Tibial nerve (tissue), 3 donors: Measurements from ENCODE around the gene SEMA6B.

Experiments
- CTCF ChIP-seq, 5 experiments: fragments of 200-600 bp in 3 of 5; fragments of 450-650 bp in 2 of 5; sonication (generic) in 3 of 5; IDR thresholded peaks; one replicate each; pipeline ENCODE4 v1.5.1; 2016 to 2019; ENCODE audit warnings: antibody characterized with exemption in 5 of 5, mild to moderate bottlenecking in 3 of 5, moderate library complexity in 2 of 5
- POLR2A ChIP-seq, 2 donors: fragments of 450-650 bp; IDR thresholded peaks; one replicate each; pipeline ENCODE4 v1.6.1; 2017; ENCODE audit warnings: antibody characterized with exemption in 2 of 2, mild to moderate bottlenecking in 2 of 2, moderate library complexity in 2 of 2

DNA sequence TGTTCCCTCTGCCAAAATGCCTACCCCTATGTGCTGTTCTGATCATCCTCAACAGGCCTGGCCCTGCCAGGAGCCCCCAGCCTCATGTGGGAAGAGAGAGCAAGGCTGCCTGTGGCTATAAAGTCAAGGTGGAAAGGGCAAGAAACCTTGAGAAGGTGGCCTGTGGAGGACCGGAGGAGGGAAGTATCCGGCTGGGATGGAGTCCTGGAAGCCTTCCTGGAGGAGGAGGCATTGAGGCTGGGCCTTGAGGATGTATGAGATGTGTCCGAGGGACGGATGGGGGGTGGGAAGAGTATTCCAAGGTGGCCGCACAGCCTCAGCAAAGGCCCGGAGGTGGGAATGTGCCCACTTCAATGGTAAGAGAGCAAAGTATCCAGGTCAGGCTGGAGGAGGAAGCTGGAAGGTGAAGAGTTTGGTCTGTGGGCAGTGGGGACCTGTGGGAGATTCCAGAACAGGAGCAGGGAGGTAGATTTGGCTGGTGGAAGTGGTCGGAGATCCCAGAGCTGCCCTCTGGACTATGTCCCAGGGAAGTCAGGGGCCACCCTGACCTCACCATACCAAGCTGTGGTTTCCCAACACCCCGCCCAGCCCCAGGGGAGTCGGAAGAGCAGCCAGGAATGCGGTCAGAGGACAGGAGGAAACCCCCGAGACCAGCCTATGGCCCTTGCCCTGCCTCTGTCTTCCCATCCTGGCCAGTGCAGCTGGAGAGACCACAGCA is 38.2 kb downstream of the SEMA6B start:
- TF ChIP-seq CTCF (IDR thresholded peaks at IDR 0.05) (no peak), POLR2A (IDR thresholded peaks at IDR 0.05) (no peak)
